Neural cell (in vitro differentiated cells): ENCODE data around the gene TXNRD1. TPM values are rescaled to one million over a fixed set of nuclear protein-coding genes. Genes with fewer than 3 reads are reported as not detected.

Source experiments
- H2AFZ ChIP-seq: fragments of 200-600, 300-800 bp; sonication (generic), shearing (Covaris generic); 2 replicates; pipeline ENCODE4 v1.6.0; 2014; ENCODE audit warnings: low read depth, mild to moderate bottlenecking, antibody characterized with exemption, low read length, moderate library complexity
- H3F3A ChIP-seq: fragments of 200-600 bp; shearing (Covaris generic); 2 replicates; pipeline ENCODE4 v1.6.1; 2016; ENCODE audit warnings: mild to moderate bottlenecking, moderate library complexity, mixed read lengths, antibody characterized with exemption, low read length; ENCODE audit not compliant: insufficient read depth, poor library complexity, severe bottlenecking
- H3K27ac ChIP-seq: fragments of 200-600, 300-800 bp; sonication (generic), shearing (Covaris generic); 2 replicates; pipeline ENCODE4 v1.5.1; 2014; ENCODE audit warnings: mild to moderate bottlenecking, low read length, moderate library complexity
- H3K27me3 ChIP-seq: fragments of 300-800, 200-600 bp; sonication (generic), shearing (Covaris generic); 2 replicates; pipeline ENCODE4 v1.6.0; 2014; ENCODE audit warnings: mild to moderate bottlenecking, low read depth, low read length, moderate library complexity; ENCODE audit not compliant: insufficient read depth
- H3K36me3 ChIP-seq: fragments of 300-800, 200-600 bp; sonication (generic), shearing (Covaris generic); 2 replicates; pipeline ENCODE4 v1.5.1; 2014; ENCODE audit warnings: mild to moderate bottlenecking, antibody characterized with exemption, low read length, moderate library complexity; ENCODE audit not compliant: insufficient read depth
- H3K4me2 ChIP-seq: fragments of 300-800, 200-600 bp; sonication (generic), shearing (Covaris generic); 2 replicates; pipeline ENCODE4 v1.6.0; 2014; ENCODE audit warnings: mild to moderate bottlenecking, low read length
- H3K4me3 ChIP-seq: fragments of 300-800, 200-600 bp; sonication (generic), shearing (Covaris generic); 2 replicates; pipeline ENCODE4 v1.5.1; 2014; ENCODE audit warnings: mild to moderate bottlenecking, low read length, moderate library complexity
- H3K79me2 ChIP-seq: fragments of 200-600 bp; shearing (Covaris generic); replicated peaks from 2 replicates; pipeline ENCODE4 v1.6.0; 2014; ENCODE audit warnings: mild to moderate bottlenecking, low read length, moderate library complexity; ENCODE audit not compliant: insufficient read depth
- H3K9ac ChIP-seq: fragments of 300-800, 200-600 bp; sonication (generic), shearing (Covaris generic); 2 replicates; pipeline ENCODE4 v1.6.1; 2016; ENCODE audit warnings: mild to moderate bottlenecking, low read length, mixed read lengths
- H3K9me2 ChIP-seq: fragments of 200-600 bp; shearing (Covaris generic); 2 replicates; pipeline ENCODE4 v1.6.1; 2016; ENCODE audit warnings: mild to moderate bottlenecking, low read length, mixed read lengths; ENCODE audit not compliant: insufficient read depth
- H3K9me3 ChIP-seq: fragments of 200-600, 300-800 bp; sonication (generic), shearing (Covaris generic); 2 replicates; pipeline ENCODE4 v1.6.1; 2016; ENCODE audit warnings: mild to moderate bottlenecking, mixed run types, low read length, moderate library complexity, mixed read lengths
- H4K20me1 ChIP-seq: fragments of 200-600 bp; shearing (Covaris generic); 2 replicates; pipeline ENCODE4 v1.6.1; 2016; ENCODE audit warnings: mild to moderate bottlenecking, mixed run types; ENCODE audit not compliant: insufficient read depth
- CTCF ChIP-seq: fragments of 450-650 bp; IDR thresholded peaks from 2 replicates; pipeline ENCODE4 v1.5.1; 2014; ENCODE audit warnings: antibody characterized with exemption, mild to moderate bottlenecking, moderate library complexity; ENCODE audit not compliant: poor library complexity, severe bottlenecking
- EP300 ChIP-seq: fragments of 450-650 bp; conservative IDR thresholded peaks from 2 replicates; pipeline ENCODE4 v1.6.1; 2014; ENCODE audit warnings: antibody characterized with exemption, mild to moderate bottlenecking, moderate library complexity; ENCODE audit not compliant: poor library complexity, severe bottlenecking
- EZH2 ChIP-seq: fragments of 200-600, 300-800 bp; shearing (Covaris generic), sonication (generic); IDR thresholded peaks from 2 replicates; pipeline ENCODE4 v1.6.1; 2014; ENCODE audit warnings: antibody characterized with exemption, low read length, borderline replicate concordance, mild to moderate bottlenecking; ENCODE audit not compliant: insufficient read depth, poor library complexity, severe bottlenecking
- MXI1 ChIP-seq: fragments of 450-650 bp; conservative IDR thresholded peaks from 2 replicates; pipeline ENCODE4 v1.6.1; 2014; ENCODE audit warnings: antibody characterized with exemption, mild to moderate bottlenecking; ENCODE audit not compliant: poor library complexity, severe bottlenecking
- POLR2AphosphoS5 ChIP-seq: IDR thresholded peaks from 2 replicates; pipeline ENCODE4 v1.6.1; 2012
- RAD21 ChIP-seq: fragments of 450-650 bp; conservative IDR thresholded peaks from 2 replicates; pipeline ENCODE4 v1.6.1; 2014; ENCODE audit warnings: antibody characterized with exemption, mild to moderate bottlenecking, moderate library complexity
- REST ChIP-seq: IDR thresholded peaks from 2 replicates; pipeline ENCODE4 v1.6.1; 2012; ENCODE audit warnings: borderline replicate concordance
- SMC3 ChIP-seq: fragments of 450-650 bp; conservative IDR thresholded peaks from 2 replicates; pipeline ENCODE4 v1.6.1; 2014; ENCODE audit warnings: antibody characterized with exemption, mild to moderate bottlenecking, moderate library complexity; ENCODE audit not compliant: poor library complexity
- TAF1 ChIP-seq: IDR thresholded peaks from 2 replicates; pipeline ENCODE4 v1.6.1; 2012; ENCODE audit warnings: low read depth
- polyA plus RNA-seq: library from polyadenylated mRNA; depleted of rRNA; stranded (reverse); fragments of >200 nt; gene quantifications from 2 replicates; pipeline ENCODE4 v1.2.3, GENCODE V29; 2014

The TXNRD1 gene
- polyA plus RNA-seq, 1 donor from 2014 or later: 59.6 TPM

GRCh38 chr12:104296718-104297117 lies 81.1 kb downstream of the TXNRD1 start:
- H3K4me2 ChIP-seq: no peak overlapping the region
- TF ChIP-seq REST (no peak), CTCF (no peak), EZH2 (no peak), TAF1 (no peak), POLR2AphosphoS5 (no peak), RAD21 (no peak), EP300 (no peak), MXI1 (no peak), SMC3 (no peak)
- H3K4me3 ChIP-seq: no peak overlapping the region
- H3K9me2 ChIP-seq: no peaks in the 10 kb centered on the region
- H3K27me3 ChIP-seq: no peaks in the 10 kb centered on the region
- no peaks in the 10 kb centered on the region for H3F3A ChIP-seq
- H3K9ac ChIP-seq: no peak overlapping the region
- H2AFZ ChIP-seq: no peak overlapping the region
- H3K9me3 ChIP-seq: no peaks in the 10 kb centered on the region
- no peak overlapping the region for H3K27ac ChIP-seq
- peaks cover 9% of the 10 kb centered on the region for H3K36me3 ChIP-seq
- H4K20me1 ChIP-seq: no peaks in the 10 kb centered on the region
- peaks cover 31% of the 10 kb centered on the region for H3K79me2 ChIP-seq

GRCh38 chr12:104297477-104298113 lies 82.0 kb downstream of the TXNRD1 start:
- no peak for TF ChIP-seq EP300
- H3K36me3 ChIP-seq: peaks cover 9% of the 10 kb centered on the region
- H3K79me2 ChIP-seq: peaks cover 27% of the 10 kb centered on the region
- H3F3A ChIP-seq: no peaks in the 10 kb centered on the region
- H3K9me2 ChIP-seq: no peaks in the 10 kb centered on the region
- H3K27ac ChIP-seq: no peak overlapping the region
- no peaks in the 10 kb centered on the region for H3K27me3 ChIP-seq
- H3K9me3 ChIP-seq: no peaks in the 10 kb centered on the region
- no peaks in the 10 kb centered on the region for H4K20me1 ChIP-seq
- no peak overlapping the region for H2AFZ ChIP-seq
- no peak overlapping the region for H3K4me2 ChIP-seq
- no peak overlapping the region for H3K4me3 ChIP-seq
- H3K9ac ChIP-seq: no peak overlapping the region
